Suppressor macrophage (primary cell): Measurements from ENCODE around the gene SALL2.

Source experiments
- DNase-seq, 4 experiments: peaks; one replicate each; pipeline ENCODE4 v3.0.0-alpha.2; 2020 to 2022

Gene SALL2

GRCh38 chr14:21476925-21477681 is 49.0 kb downstream of the SALL2 start, which contains the start of the genes RAB2B and TOX4:
Gene RAB2B, minus strand, starts transcription at chr14:21476959. Its CDS starts 87 bp downstream, at chr14:21476872.
Gene TOX4, plus strand, starts transcription at chr14:21477195. Its CDS starts 84 bp downstream, at chr14:21477279.
- peak; percentile 97 to 99 (median 98) for DNase-seq

- peak in 2 of 4 experiments; percentile 84 to 85 for DNase-seq
These were observed 49.6 kb downstream of the SALL2 start for GRCh38 chr14:21476523-21476924.

GRCh38 chr14:21475767-21476522 is 50.2 kb downstream of the SALL2 start:
- DNase-seq, result no peak
